Measurements from ENCODE around the gene CABP7. TPM values are rescaled to one million over a fixed set of nuclear protein-coding genes. Genes with fewer than 3 reads are reported as not detected.
A peak's percentile ranks its signal among the peaks of the same experiment; 100 is the strongest.

CABP7 gene
- total and polyA plus RNA-seq, 2 of the 13 experiments (the other 11 are each of a cell fraction or from before 2014, with no cell fraction given) = 0.08 TPM; not detected in 1

GRCh38 chr22:29716814-29717545 lies 2.8 kb upstream of the CABP7 start (continued):
- TF ChIP-seq YEATS4 (CRISPR knock-in tag; IDR thresholded peaks at IDR 0.05; ENCODE audit: borderline replicate concordance) (no peak; the same call in 1 of the 2 replicates), TBX3 (IDR thresholded peaks at IDR 0.05; ENCODE audit: borderline replicate concordance) (peak; percentile 21; the same call in 1 of the 2 replicates), NFYB (CRISPR knock-in tag; IDR thresholded peaks at IDR 0.05) (peak; percentile 36; the same call in 1 of the 2 replicates), MXD4 (CRISPR knock-in tag; IDR thresholded peaks at IDR 0.05) (peak; percentile 93), CC2D1A (CRISPR knock-in tag; IDR thresholded peaks at IDR 0.05) (no peak), SATB2 (CRISPR knock-in tag; IDR thresholded peaks at IDR 0.05) (peak; percentile 94; the same call in 1 of the 2 replicates), ZSCAN9 (CRISPR knock-in tag; IDR thresholded peaks at IDR 0.05; ENCODE audit: borderline replicate concordance) (peak; percentile 99), ZNF557 (CRISPR knock-in tag; IDR thresholded peaks at IDR 0.05) (no peak; the same call in 1 of the 2 replicates), ZNF570 (CRISPR knock-in tag; IDR thresholded peaks at IDR 0.05; ENCODE audit: borderline replicate concordance) (0 out of 2 replicates have a peak, but pooled peaks have one; percentile 54), ZFP36 (IDR thresholded peaks at IDR 0.05; ENCODE audit: borderline replicate concordance, low read depth, low read length, partially characterized antibody) (no peak), ARNT (IDR thresholded peaks at IDR 0.05) (no peak), ZNF367 (CRISPR knock-in tag; IDR thresholded peaks at IDR 0.05; ENCODE audit: borderline replicate concordance) (no peak), ZEB1 (IDR thresholded peaks at IDR 0.05; ENCODE audit: insufficient replicate concordance, low read depth) (no peak), ZNF124 (CRISPR knock-in tag; IDR thresholded peaks at IDR 0.05) (peak; percentile 97), ZNF30 (CRISPR knock-in tag; IDR thresholded peaks at IDR 0.05) (no peak), KLF12 (CRISPR knock-in tag; IDR thresholded peaks at IDR 0.05; ENCODE audit: borderline replicate concordance) (peak; percentile 55; the same call in 1 of the 2 replicates), FOXK2 (IDR thresholded peaks at IDR 0.05) (no peak), MYNN (CRISPR knock-in tag; IDR thresholded peaks at IDR 0.05; ENCODE audit: low read depth) (peak; percentile 91; the same call in 1 of the 2 replicates), SP4 (CRISPR knock-in tag; IDR thresholded peaks at IDR 0.05) (peak; percentile 36; the same call in 1 of the 2 replicates), ZFY (CRISPR knock-in tag; IDR thresholded peaks at IDR 0.05) (peak; percentile 58), ZGPAT (CRISPR knock-in tag; IDR thresholded peaks at IDR 0.05) (peak; percentile 69; the same call in 1 of the 2 replicates), KLF15 (CRISPR knock-in tag; IDR thresholded peaks at IDR 0.05; ENCODE audit: borderline replicate concordance) (peak; percentile 66; the same call in 1 of the 2 replicates), PTBP1 (IDR thresholded peaks at IDR 0.05; ENCODE audit: low read depth, low read length, poor library complexity, severe bottlenecking) (no peak), SIN3A (IDR thresholded peaks at IDR 0.05; ENCODE audit: borderline replicate concordance, low read depth, low read length) (peak; percentile 94), SALL1 (CRISPR knock-in tag; IDR thresholded peaks at IDR 0.05) (peak; percentile 95)
- TF ChIP-seq, protein P1, sequence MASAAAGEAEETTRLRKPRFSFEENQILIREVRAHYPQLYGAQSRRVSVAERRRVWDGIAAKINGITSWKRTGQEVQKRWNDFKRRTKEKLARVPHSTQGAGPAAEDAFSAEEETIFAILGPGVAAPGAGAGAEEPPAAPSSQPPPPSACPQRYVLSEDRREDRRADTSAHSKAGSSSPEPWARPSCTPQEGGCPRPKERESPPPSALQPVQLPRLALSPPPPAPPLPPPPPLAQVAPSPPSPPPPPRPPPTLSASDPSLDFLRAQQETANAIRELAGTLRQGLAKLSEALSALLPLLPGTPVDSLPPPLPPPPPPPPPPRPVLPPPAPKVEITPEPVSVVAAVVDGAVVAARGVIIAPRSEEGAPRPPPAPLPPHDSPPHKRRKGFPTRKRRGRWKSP (CRISPR knock-in tag; IDR thresholded peaks at IDR 0.05) = peak; percentile 81
- TF ChIP-seq, protein P2, sequence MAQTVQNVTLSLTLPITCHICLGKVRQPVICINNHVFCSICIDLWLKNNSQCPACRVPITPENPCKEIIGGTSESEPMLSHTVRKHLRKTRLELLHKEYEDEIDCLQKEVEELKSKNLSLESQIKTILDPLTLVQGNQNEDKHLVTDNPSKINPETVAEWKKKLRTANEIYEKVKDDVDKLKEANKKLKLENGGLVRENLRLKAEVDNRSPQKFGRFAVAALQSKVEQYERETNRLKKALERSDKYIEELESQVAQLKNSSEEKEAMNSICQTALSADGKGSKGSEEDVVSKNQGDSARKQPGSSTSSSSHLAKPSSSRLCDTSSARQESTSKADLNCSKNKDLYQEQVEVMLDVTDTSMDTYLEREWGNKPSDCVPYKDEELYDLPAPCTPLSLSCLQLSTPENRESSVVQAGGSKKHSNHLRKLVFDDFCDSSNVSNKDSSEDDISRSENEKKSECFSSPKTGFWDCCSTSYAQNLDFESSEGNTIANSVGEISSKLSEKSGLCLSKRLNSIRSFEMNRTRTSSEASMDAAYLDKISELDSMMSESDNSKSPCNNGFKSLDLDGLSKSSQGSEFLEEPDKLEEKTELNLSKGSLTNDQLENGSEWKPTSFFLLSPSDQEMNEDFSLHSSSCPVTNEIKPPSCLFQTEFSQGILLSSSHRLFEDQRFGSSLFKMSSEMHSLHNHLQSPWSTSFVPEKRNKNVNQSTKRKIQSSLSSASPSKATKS (CRISPR knock-in tag; IDR thresholded peaks at IDR 0.05) = no peak
